Erythroblast (primary cell): ENCODE measurements around the gene TMEM140.
"Not testable (repeated sequence)": the region's sequence is repeated elsewhere in the genome, so short reads cannot be mapped to it uniquely, and the experiment has no call there.

Experiments
- DNase-seq, 2 experiments: peaks; one replicate each; lab custom pipeline; 2025; lab: John Stamatoyannopoulos, UW
- GATA1 ChIP-seq: IDR thresholded peaks from 2 replicates; pipeline ENCODE4 v1.6.1; 2011; ENCODE audit warnings: low read depth, mild to moderate bottlenecking, control low read depth, low read length, moderate library complexity
- POLR2A ChIP-seq: IDR thresholded peaks from 2 replicates; pipeline ENCODE4 v1.6.1; 2011; ENCODE audit warnings: mild to moderate bottlenecking, low read length

Gene TMEM140

DNA sequence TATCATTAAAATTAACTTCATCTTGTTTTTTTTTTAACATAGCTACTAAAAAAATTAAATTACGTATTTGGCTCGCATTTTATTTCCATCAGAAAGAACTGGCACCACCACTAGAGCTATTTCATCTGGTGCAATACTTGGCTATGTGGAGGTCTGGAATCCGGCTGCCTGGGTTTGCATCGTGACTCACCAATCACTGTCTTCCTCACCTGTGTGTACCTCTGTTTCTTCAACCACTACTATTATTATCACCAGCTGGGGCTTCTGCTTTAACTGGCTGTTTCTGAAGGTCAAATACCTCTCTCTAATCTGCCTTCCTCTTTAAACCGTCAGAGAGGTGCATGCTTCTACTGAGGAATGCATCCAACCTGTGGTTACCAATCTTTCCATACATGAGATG lies 57.0 kb downstream of the TMEM140 start:
- TF ChIP-seq GATA1: no peak
- TF ChIP-seq POLR2A: no peak
- DNase-seq: no peak

DNA sequence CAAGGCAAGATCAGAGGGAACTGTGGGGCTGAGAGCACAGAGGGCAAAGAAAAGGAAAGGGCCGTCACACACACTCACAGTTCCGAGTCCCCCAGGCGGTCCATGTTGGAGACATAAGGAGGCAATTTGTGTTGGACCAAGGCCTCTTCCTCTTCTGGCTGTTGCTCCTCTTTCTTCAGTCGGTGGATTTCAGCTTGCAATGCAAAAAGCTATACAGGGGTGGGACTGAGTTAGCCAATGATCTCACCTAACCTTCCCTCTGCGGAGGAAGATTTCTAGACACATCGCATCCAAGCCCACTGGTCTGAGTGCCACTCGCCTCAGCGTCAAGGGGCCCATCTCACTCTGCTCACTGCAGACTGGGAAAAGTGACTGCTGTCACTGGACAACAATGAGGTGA lies 58.0 kb downstream of the TMEM140 start:
- TF ChIP-seq GATA1 (no peak), POLR2A (no peak)
- no peak for DNase-seq

DNA sequence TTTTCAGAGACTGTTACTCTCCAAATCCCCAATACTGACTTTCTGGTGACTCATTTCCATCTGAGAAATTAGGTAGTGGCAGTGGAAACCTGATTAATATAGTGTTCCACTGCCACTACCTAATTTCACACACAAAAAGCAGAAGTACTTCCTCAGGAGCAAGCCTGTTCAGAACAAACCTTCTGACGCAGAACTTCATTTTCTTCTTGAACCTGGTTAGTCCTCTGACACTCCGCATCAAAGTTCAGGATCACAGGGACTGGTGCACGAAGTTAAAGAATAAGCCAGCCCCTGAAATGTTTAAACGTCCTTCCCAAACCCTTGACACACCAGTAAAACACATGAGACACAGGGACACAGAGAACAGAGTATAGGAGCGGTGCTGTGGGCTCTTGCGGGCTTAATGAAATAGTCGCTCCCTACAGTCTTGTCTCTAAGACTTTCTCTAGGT lies 59.1 kb downstream of the TMEM140 start:
- TF ChIP-seq GATA1 (no peak), POLR2A (no peak)
- DNase-seq: no peak

GRCh38 chr7:135207406-135208101 lies 59.7 kb downstream of the TMEM140 start:
- TF ChIP-seq POLR2A (no peak), GATA1 (no peak)
- DNase-seq: peak; percentile 44 to 45

GRCh38 chr7:135208102-135208793 lies 60.4 kb downstream of the TMEM140 start:
- no peak for TF ChIP-seq POLR2A
- TF ChIP-seq GATA1: no peak
- peak; percentile 14 to 25 for DNase-seq

DNA sequence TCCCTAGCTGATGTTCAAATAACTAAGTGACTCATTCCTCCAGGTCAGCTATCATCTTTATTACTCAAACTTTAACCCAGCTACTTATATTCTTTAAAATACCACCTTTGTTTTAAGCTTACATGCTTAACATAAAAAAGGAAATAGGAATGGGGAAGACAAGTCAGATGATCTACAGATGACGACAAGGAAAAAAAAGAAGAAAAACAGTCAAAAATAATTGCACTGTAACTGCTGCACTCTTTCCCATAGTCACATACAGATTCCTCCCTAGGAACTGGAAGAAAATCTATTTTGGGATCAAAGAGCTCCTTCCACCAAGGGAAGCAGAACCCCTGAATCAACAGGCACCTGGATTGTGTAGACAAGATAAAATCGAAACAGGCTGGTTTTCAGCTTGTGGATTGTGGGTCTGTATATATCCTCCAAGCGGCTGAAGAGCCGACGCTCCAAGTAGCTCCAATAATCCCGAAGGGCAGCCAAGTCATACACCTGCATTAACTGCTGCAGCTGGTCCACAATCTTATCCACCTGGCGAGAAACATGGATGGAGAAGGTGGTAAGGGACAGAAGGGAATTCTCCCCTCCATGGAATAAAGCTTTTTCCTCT lies 61.5 kb downstream of the TMEM140 start:
- DNase-seq: no peak
- no peak for TF ChIP-seq POLR2A
- no peak for TF ChIP-seq GATA1

DNA sequence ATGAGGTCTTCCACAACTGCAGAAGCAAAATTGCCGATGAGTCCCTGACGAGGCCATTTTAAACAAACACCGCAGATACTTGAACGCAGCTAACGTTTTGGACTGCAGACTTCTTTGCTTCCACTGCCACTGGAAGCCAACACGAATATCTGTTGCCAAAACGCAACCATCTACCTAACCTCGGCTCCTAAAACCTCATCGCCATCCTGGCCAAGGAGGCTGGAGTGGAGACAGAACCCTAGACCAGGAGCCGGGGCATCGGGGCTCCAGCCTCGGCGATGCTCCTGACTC lies 63.0 kb downstream of the TMEM140 start:
- DNase-seq: peak; percentile 61 to 74
- TF ChIP-seq POLR2A (no peak), GATA1 (no peak)

- no peak for TF ChIP-seq GATA1
- peak; percentile 69 for TF ChIP-seq POLR2A
- DNase-seq: peak; percentile 95 to 98
Observed at GRCh38 chr7:135211179-135211945, 63.5 kb downstream of the TMEM140 start, which contains the start of gene WDR91. Gene WDR91 (minus strand): TSS chr7:135211526. CDS start chr7:135211502, 24 bp downstream.

GRCh38 chr7:135211946-135212685 lies 64.2 kb downstream of the TMEM140 start:
- DNase-seq: not testable (repeated sequence)

DNA sequence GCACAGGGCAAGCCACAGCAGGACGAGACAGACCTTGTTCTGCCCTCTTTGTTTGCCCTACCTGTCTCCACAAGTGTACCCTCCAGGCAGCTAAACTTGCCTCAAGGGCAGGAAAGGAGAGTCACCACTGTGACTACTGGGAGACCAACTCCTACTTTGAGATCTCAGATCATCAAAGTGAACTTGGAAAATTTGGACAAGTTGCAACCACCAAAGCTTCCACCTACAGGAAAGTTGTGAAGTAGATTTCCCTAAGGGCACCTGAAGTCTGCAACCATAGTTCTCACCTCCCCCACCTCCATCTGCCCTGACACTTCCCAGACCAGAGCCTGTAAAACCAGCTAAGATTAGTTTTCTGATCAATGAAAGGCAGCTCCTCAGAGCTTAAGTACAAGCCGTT lies 66.0 kb downstream of the TMEM140 start:
- TF ChIP-seq POLR2A (no peak), GATA1 (no peak)

DNA sequence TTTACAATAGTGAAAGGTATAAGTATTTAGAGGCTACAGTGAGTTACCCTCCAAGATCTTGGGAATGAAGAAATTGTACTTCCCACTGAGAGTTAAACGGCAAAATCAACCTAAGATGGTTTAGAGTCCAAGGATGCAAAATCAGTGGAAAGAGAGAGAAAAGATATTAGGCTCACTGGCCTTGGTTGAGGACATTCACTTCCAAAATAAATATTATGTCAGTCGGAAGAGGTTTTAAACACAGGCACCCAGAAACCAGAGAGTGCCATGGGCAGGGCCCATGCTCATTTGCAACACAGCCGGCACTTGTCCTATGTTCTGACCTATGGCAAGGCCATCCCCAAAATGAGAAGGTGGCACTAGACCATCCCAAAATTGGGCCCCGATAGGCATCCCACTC lies 67.3 kb downstream of the TMEM140 start:
- TF ChIP-seq GATA1 (no peak), POLR2A (no peak)
- DNase-seq: no peak

More for the DNA sequence above, 66.0 kb downstream of the TMEM140 start:
- DNase-seq: no peak

- DNase-seq: no peak
- TF ChIP-seq GATA1: no peak
- TF ChIP-seq POLR2A: no peak
Observed at GRCh38 chr7:135215698-135216097, 67.8 kb downstream of the TMEM140 start.
